Measurements from ENCODE around the gene OTOS.

DNA sequence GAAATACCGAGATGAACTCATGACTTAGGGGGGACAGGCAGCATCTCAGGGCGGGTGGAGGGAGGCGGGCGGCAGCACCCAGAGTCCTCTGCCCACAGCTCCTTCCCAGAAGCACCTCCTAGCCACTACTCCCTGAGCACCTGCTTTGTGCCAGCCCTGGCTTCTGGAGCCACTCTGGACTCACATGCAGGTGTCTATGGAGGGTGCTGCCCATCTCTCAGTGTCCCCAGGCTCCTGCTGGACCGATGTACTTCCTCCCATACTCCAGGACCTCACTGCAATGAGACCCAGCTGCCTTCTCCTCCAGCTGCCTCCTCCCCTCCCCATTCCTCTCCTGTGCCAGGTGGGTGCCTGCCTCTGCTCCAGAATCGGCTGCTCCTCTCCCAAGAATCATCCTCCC, 22.1 kb upstream of the OTOS start:
- TF ChIP-seq, protein P1, sequence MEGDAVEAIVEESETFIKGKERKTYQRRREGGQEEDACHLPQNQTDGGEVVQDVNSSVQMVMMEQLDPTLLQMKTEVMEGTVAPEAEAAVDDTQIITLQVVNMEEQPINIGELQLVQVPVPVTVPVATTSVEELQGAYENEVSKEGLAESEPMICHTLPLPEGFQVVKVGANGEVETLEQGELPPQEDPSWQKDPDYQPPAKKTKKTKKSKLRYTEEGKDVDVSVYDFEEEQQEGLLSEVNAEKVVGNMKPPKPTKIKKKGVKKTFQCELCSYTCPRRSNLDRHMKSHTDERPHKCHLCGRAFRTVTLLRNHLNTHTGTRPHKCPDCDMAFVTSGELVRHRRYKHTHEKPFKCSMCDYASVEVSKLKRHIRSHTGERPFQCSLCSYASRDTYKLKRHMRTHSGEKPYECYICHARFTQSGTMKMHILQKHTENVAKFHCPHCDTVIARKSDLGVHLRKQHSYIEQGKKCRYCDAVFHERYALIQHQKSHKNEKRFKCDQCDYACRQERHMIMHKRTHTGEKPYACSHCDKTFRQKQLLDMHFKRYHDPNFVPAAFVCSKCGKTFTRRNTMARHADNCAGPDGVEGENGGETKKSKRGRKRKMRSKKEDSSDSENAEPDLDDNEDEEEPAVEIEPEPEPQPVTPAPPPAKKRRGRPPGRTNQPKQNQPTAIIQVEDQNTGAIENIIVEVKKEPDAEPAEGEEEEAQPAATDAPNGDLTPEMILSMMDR (IDR thresholded peaks at IDR 0.05; ENCODE audit: low read depth, low read length, poor library complexity, severe bottlenecking) = no peak
- TF ChIP-seq EZH2phosphoT487 (IDR thresholded peaks at IDR 0.05; ENCODE audit: borderline replicate concordance, low read length) = no peak
